A549 (cell line): ENCODE results near the gene TLR9. TPM values are rescaled to one million over a fixed set of nuclear protein-coding genes. Genes with fewer than 3 reads are reported as not detected.

ENCODE experiments used
- ATAC-seq, 2 experiments: fragments of 200-7000 bp in 1 of 2; fragments of >200 bp in 1 of 2; cut with Nextera tagmentation in 1 of 2; cut with Tn5 transposase in 1 of 2; 3 replicates each; pipeline versions ENCODE4 v1.8.0 to v1.9.1; 2018 to 2020; ENCODE audit warnings: mild to moderate bottlenecking in 1 of 2, moderate library complexity in 1 of 2
- CTCF ChIA-PET: fragments of 300-600 bp; sonication (Branson Sonifier 250); formaldehyde crosslinking; extraction: SDS; loops from one replicate; lab custom pipeline; 2021; ENCODE audit warnings: antibody characterized with exemption, inconsistent platforms; lab: Yijun Ruan, JAX
- POLR2A ChIA-PET: fragments of 350-600 bp; formaldehyde crosslinking; extraction: SDS; loops from one replicate; lab custom pipeline; 2021; ENCODE audit warnings: antibody characterized with exemption, inconsistent platforms; lab: Yijun Ruan, JAX
- DNase-seq, 2 experiments: peaks; one replicate each; pipeline versions ENCODE4 v3.0.0 to v3.0.0-alpha.2; 2011 to 2016; ENCODE audit warnings: low read depth in 1 of 2, low spot score in 1 of 2
- FAIRE-seq: peaks from 2 replicates; lab custom pipeline; 2011; peaks lifted over from hg19 to GRCh38; lab: Jason Lieb, UNC
- H3K27ac ChIP-seq, 2 experiments: fragments of >200 bp; sonication (Bioruptor Twin); formaldehyde crosslinking; 3 replicates each; pipeline ENCODE4 v1.5.1; 2016 to 2017
- H3K4me1 ChIP-seq: fragments of >200 bp; sonication (Bioruptor Twin); formaldehyde crosslinking; 3 replicates; pipeline ENCODE4 v1.6.1; 2016
- H3K4me2 ChIP-seq: fragments of >200 bp; sonication (Bioruptor Twin); formaldehyde crosslinking; 3 replicates; pipeline ENCODE4 v1.6.1; 2016
- H3K4me3 ChIP-seq: fragments of >200 bp; sonication (Bioruptor Twin); formaldehyde crosslinking; 3 replicates; pipeline ENCODE4 v1.5.1; 2016
- H3K9me3 ChIP-seq: fragments of >200 bp; sonication (Bioruptor Twin); formaldehyde crosslinking; 3 replicates; pipeline ENCODE4 v1.6.1; 2016
- BHLHE40 ChIP-seq: IDR thresholded peaks from 2 replicates; pipeline ENCODE4 v1.6.1; 2012; ENCODE audit warnings: low read depth, low read length, inconsistent platforms
- FOSL2 ChIP-seq, 2 experiments: fragments of 450-650 bp in 1 of 2; fragments of >200 bp in 1 of 2; sonication (Bioruptor Twin) in 1 of 2; formaldehyde crosslinking; IDR thresholded peaks; 2 replicates each; pipeline versions ENCODE4 v1.5.0 to v1.6.1; 2016 to 2020; ENCODE audit warnings: mild to moderate bottlenecking in 1 of 2, moderate library complexity in 1 of 2
- FOXS1 ChIP-seq: fragments of 250-450 bp; sonication (Bioruptor Pico); IDR thresholded peaks from 2 replicates; pipeline ENCODE4 v1.5.0; 2020; ENCODE audit warnings: mild to moderate bottlenecking, moderate library complexity
- HOXB13 ChIP-seq: fragments of 250-450 bp; sonication (Bioruptor Pico); IDR thresholded peaks from 2 replicates; pipeline ENCODE4 v1.5.0; 2020; ENCODE audit warnings: low read depth, mild to moderate bottlenecking, moderate library complexity
- JUNB ChIP-seq: fragments of >200 bp; sonication (Bioruptor Twin); formaldehyde crosslinking; IDR thresholded peaks from 2 replicates; pipeline ENCODE4 v1.6.1; 2016
- KDM5A ChIP-seq: fragments of 200-600 bp; sonication (generic); IDR thresholded peaks from 2 replicates; pipeline ENCODE4 v1.6.1; 2016; ENCODE audit warnings: antibody characterized with exemption, mild to moderate bottlenecking
- MAZ ChIP-seq: fragments of 150-350 bp; IDR thresholded peaks from 2 replicates; pipeline ENCODE4 v1.6.1; 2014; ENCODE audit warnings: antibody characterized with exemption, low read depth, low read length, borderline replicate concordance
- NPAS2 ChIP-seq: fragments of 250-450 bp; sonication (Bioruptor Pico); IDR thresholded peaks from 2 replicates; pipeline ENCODE4 v1.8.0; 2022; ENCODE audit warnings: mild to moderate bottlenecking, moderate library complexity, borderline replicate concordance
- NR3C1 ChIP-seq: fragments of >200 bp; sonication (Bioruptor Twin); formaldehyde crosslinking; IDR thresholded peaks from 3 replicates; pipeline ENCODE4 v1.6.1; 2017
- RAD21 ChIP-seq, 2 experiments: fragments of >200 bp in 1 of 2; sonication (Bioruptor Twin) in 1 of 2; formaldehyde crosslinking in 1 of 2; IDR thresholded peaks in 1 of 2; conservative IDR thresholded peaks in 1 of 2; 2 replicates in 1 of 2; 3 replicates in 1 of 2; pipeline ENCODE4 v1.6.1; 2012 to 2018; ENCODE audit warnings: inconsistent platforms in 1 of 2
- SMC3 ChIP-seq: fragments of >200 bp; sonication (Bioruptor Twin); formaldehyde crosslinking; IDR thresholded peaks from 3 replicates; pipeline ENCODE4 v1.6.1; 2018; ENCODE audit warnings: inconsistent platforms
- WGBS: methylation state at CpG from one replicate; pipeline ENCODE4 v1.1.6; 2017; ENCODE audit errors: missing lambda C conversion rate; 5-methylcytosine and 5-hydroxymethylcytosine counted together
- polyA plus RNA-seq, 4 experiments: library from polyadenylated mRNA; depleted of rRNA in 3 of 4; stranded (reverse); fragments of >200 nt; fragmentation: RNase III in 1 of 4; extraction: RNeasy Plus Mini Kit Qiagen cat#74134 plus additional on column Dnase treatment in 1 of 4; gene quantifications; 2 replicates in 3 of 4; 3 replicates in 1 of 4; pipeline ENCODE4 v1.2.3, GENCODE V29; 2011 to 2017
- TF ChIP-seq, protein P1 (sequence below): fragments of 150-350 bp; IDR thresholded peaks from 2 replicates; pipeline ENCODE4 v1.6.1; 2014; ENCODE audit warnings: low read depth, mild to moderate bottlenecking, low read length
- TF ChIP-seq, protein P2 (sequence below): IDR thresholded peaks from 2 replicates; pipeline ENCODE4 v1.6.1; 2012

The TLR9 gene
- polyA plus RNA-seq, 2 of the 4 experiments (the other 2 are of a cell fraction) = 0.04 TPM; not detected in 1

DNA sequence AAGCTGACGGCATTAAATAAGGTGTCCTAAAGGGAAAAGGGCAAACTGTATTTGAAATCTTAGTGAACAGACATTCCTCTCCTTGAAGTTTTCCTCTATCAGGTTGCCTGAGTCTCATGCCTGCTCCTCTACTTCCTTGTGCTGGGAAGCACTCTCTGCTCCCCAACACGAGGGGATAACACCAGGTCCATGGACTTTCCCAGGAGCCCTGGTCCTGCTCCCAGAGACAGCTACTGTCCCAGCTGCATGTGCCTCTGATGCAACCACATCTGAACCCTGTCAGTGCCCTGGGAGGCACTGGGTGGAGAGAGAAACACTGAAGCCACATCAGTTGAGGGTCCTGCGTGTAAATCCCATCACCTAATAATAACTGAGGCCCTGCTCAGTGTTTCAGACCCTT lies 7.4 kb downstream of the TLR9 start:
- TF ChIP-seq, protein P1, sequence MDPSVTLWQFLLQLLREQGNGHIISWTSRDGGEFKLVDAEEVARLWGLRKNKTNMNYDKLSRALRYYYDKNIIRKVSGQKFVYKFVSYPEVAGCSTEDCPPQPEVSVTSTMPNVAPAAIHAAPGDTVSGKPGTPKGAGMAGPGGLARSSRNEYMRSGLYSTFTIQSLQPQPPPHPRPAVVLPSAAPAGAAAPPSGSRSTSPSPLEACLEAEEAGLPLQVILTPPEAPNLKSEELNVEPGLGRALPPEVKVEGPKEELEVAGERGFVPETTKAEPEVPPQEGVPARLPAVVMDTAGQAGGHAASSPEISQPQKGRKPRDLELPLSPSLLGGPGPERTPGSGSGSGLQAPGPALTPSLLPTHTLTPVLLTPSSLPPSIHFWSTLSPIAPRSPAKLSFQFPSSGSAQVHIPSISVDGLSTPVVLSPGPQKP = no peak
- WGBS = 81% methylated on average over 3 of the region's 3 CpGs
- Histone ChIP-seq H3K4me2 (no peak overlapping the region), H3K27ac (no peak overlapping the region), H3K4me1 (peaks cover 8% of the 10 kb centered on the region; the same call in 2 of the 3 replicates), H3K9me3 (no peaks in the 10 kb centered on the region), H3K4me3 (no peak overlapping the region)
- ATAC-seq = no peak
- FAIRE-seq = no peak
- ChIA-PET POLR2A (no interaction called here), CTCF (interaction anchor here (0.9 to 12.2 kb wide), 4 partner anchors 11 to 229 kb away, joined by 3 to 198 read pairs (median 84); partner anchors contain the start of gene TWF2)
- DNase-seq = no peak

DNA sequence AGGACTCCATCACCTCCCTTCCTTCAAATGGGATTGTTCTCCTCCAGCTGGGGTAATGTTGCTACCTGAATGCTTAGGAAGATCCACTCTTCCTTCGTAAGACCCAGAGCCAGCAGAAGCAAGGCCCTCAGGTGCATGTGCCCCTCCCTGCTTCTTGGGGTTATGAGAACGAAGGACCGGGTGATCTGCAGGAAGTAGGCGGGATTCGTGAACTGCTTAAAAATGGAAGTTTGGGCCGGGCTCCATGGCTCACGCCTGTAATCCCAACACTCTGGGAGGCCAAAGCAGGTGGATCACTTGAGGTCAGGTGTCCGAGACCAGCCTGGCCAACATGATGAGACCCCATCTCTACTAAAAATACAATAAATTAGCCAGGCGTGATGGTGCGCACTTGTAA lies 8.0 kb downstream of the TLR9 start:
- POLR2A ChIA-PET = no interaction called here
- no peak for ATAC-seq

DNA sequence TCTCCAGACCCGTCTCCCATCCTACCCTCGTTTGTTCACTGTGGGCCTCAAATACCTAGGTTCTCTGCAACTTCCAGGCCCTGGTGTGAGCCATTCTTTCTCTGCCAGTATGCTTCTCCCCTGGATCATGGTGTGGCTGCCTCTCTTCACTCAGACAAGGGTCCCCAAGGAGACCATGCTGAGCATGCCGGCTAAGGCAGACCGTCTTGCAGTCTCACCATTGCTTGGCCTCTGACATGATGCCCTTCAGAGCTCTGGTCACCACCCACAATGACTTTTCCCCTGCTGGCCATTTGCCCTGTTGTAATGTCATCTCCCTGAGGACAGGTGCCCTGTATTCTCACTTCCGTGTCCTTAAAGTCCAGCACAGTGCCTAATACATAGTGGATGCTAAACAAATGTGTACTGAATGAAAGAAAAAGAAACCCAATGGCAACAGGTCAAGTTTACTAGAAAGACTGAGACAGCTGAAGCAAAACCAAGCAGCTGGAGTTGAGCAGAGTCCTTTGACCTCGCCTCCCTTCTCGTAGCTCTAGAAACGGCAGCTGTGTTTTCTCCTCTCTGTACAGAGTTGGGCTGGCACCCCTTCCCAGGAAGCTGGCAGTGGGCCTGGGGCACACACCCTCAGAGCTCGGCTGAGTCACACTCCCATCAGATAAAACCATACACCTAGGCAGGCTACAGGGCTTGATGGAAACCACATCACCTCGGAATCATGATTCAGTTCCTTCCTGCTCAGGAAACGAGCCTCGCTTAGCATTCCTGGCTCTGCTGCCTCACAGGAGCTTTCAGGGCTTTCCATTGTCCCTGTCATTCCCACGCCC lies 8.6 kb downstream of the TLR9 start:
- ATAC-seq = peak in 1 of 2 experiments; percentile 16; a peak in 2 of 6 replicates
- Histone ChIP-seq H3K4me1 (peaks cover 8% of the 10 kb centered on the region; the same call in 2 of the 3 replicates), H3K4me3 (no peak overlapping the region), H3K9me3 (no peaks in the 10 kb centered on the region), H3K4me2 (peak overlapping the region; percentile 18; the same call in 1 of the 3 replicates), H3K27ac (no peak overlapping the region)
- TF ChIP-seq HOXB13 (CRISPR knock-in tag) = no peak
- no peak for TF ChIP-seq KDM5A
- no peak for TF ChIP-seq RAD21 (conservative IDR thresholded peaks at IDR 0.05 in 1 of 2, IDR thresholded peaks at IDR 0.05 in 1 of 2)
- no peak for TF ChIP-seq FOXS1
- no peak for TF ChIP-seq MAZ
- TF ChIP-seq JUNB = no peak
- no peak for TF ChIP-seq FOSL2 (IDR thresholded peaks at IDR 0.05)
- no peak for TF ChIP-seq FOSL2 (CRISPR knock-in tag; IDR thresholded peaks at IDR 0.05)
- TF ChIP-seq NR3C1 = no peak
- TF ChIP-seq NPAS2 (CRISPR knock-in tag) = no peak
- TF ChIP-seq, protein P2, sequence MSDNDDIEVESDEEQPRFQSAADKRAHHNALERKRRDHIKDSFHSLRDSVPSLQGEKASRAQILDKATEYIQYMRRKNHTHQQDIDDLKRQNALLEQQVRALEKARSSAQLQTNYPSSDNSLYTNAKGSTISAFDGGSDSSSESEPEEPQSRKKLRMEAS = no peak
- TF ChIP-seq, protein P1 = no peak
- no peak for TF ChIP-seq BHLHE40
- no peak for TF ChIP-seq SMC3
- peak in 1 of 2 experiments; percentile 14 for DNase-seq
- no peak for FAIRE-seq
- WGBS = 48% methylated on average over 10 of the region's 13 CpGs
- ChIA-PET POLR2A (interaction anchor here (0.9 kb wide), 1 partner anchor 10 kb away, joined by 3 read pairs; no protein-coding TSS in a partner anchor), CTCF (interaction anchor here (0.7 to 12.2 kb wide), 6 partner anchors 10 to 230 kb away, joined by 3 to 198 read pairs (median 4); partner anchors contain the start of gene TWF2)

More for the DNA sequence above, 8.0 kb downstream of the TLR9 start:
- CTCF ChIA-PET = interaction anchor here (0.9 to 12.2 kb wide), 5 partner anchors 10 to 229 kb away, joined by 3 to 198 read pairs (median 50); partner anchors contain the start of gene TWF2
- FAIRE-seq = no peak
- no peak for TF ChIP-seq SMC3
- Histone ChIP-seq H3K27ac (no peak overlapping the region), H3K4me3 (no peak overlapping the region), H3K9me3 (no peaks in the 10 kb centered on the region), H3K4me2 (peak overlapping the region; percentile 18; the same call in 1 of the 3 replicates), H3K4me1 (peaks cover 8% of the 10 kb centered on the region; the same call in 2 of the 3 replicates)
- WGBS = 92% methylated on average over 10 of the region's 10 CpGs
- no peak for DNase-seq

DNA sequence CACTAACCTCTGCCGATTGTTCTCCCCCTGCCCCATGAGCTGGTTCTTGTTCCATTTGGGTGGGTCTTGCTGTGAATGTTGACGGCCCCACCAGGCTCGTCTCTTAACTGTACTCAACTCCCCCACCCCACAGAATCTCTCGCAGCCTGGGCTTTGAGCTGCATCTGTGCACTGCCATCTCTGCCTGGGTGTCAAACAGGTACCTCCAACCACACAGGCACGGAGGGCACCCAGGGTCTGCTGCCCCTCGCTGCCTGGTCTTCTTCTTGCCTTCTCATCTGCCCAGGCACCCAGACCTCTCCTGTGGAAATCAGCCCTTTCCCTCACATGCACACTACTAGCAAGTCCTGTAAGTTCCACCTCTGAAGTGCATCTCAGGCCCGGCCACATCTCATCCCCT lies 10.1 kb downstream of the TLR9 start:
- no peak for FAIRE-seq

More for the DNA sequence above, 10.1 kb downstream of the TLR9 start:
- ChIA-PET POLR2A (no interaction called here), CTCF (interaction anchor here (1.1 to 1.7 kb wide), 2 partner anchors 10 to 15 kb away, joined by 4 to 9 read pairs; no protein-coding TSS in a partner anchor)
- DNase-seq (no peak), ATAC-seq (no peak)
- 94% methylated on average over 7 of the region's 7 CpGs for WGBS
- Histone ChIP-seq H3K4me3 (no peak overlapping the region), H3K27ac (no peak overlapping the region), H3K9me3 (no peaks in the 10 kb centered on the region), H3K4me1 (peaks cover 16% of the 10 kb centered on the region), H3K4me2 (no peak overlapping the region)
- no peak for TF ChIP-seq RAD21 (conservative IDR thresholded peaks at IDR 0.05 in 1 of 2, IDR thresholded peaks at IDR 0.05 in 1 of 2)
